Stimulated activated CD8-positive, alpha-beta memory T cell treated with anti-CD3 and anti-CD28 coated beads, Interleukin-4, amount 100 ng/mL, for 4 hours (primary cell): Measurements from ENCODE around the gene NPRL2.
"Not testable (repeated sequence)": the region's sequence is repeated elsewhere in the genome, so short reads cannot be mapped to it uniquely, and the experiment has no call there.

Experiments used
- DNase-seq, 2 donors: peaks; one replicate each; pipeline ENCODE4 v3.0.0-alpha.2; 2020; ENCODE audit warnings: low read depth in 2 of 2, low spot score in 1 of 2

The NPRL2 gene

DNA sequence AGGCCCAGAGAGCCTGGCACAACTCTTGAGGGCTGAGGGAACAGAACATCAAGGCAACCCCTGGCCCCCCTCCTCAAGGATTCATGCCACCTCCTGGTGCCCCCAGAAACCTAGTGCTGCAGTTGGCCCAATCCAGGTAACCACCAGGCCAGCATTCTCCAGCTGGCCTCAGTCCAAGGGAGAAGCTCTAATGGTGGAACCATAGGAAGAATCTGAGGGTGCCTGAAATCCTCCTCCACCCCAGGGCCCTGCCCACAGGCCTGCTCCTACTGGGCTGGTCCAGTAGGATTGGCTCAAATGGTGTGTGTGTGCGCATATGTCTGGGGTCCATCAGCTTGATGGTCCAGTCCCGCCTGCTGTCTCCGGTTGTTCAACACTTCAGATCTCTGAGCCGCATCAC, 35.8 kb downstream of the NPRL2 start:
- no peak for DNase-seq

DNA sequence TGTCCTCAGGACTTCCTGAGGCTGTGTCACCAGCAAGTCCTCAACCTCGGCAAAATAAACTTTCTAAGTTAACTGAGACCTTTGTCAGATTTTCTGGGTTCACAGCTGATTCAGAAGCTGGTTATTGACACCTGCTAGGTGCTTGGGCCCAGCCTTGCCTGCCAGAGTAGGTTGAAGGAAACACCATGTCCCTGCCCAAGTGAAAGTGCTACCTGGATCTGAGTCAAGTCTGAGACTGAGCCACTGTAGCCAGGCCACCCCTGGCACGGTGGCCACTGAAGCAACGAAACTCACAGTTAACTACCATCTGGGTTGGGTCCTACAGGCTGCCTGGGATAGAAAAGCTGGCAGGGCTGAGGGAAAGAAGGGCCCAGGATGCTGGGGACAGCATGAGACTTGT, 36.2 kb downstream of the NPRL2 start:
- no peak for DNase-seq

DNA sequence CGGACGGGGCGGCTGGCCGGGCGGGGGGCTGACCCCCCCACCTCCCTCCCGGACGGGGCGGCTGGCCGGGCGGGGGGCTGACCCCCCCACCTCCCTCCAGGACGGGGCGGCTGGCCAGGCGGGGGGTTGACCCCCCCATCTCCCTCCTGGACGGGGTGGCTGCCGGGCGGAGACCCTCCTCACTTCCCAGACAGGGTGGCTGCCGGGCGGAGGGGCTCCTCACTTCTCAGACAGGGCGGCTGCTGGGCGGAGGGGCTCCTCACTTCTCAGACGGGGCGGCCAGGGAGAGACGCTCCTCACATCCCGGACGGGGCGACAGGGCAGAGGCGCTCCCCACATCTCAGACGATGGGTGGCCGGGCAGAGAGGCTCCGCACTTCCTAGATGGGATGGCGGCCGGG, 38.5 kb downstream of the NPRL2 start:
- DNase-seq = not testable (repeated sequence)

DNA sequence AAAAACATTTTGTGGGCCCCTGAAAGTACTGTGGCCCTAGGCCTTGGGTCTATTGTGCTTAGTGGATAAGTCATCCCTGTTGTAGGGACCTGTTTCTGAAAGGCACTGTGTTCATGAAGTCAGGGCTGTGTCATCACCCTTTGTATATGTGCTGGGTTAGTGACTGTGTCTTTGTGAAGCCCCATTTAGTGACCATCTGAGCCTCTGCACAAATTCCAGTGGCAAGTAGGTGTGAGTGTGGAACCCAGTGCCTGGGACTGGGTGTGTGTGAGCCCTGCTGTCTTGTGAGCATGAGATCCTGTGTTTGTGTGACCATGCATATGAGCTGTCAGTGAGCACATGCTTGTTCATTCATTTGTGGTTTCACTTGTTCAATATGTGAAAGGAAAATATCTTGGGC, 46.0 kb downstream of the NPRL2 start:
- DNase-seq = no peak

- no peak for DNase-seq
Observed at GRCh38 chr3:50303013-50303815, 47.4 kb downstream of the NPRL2 start, which contains the start of gene HYAL1. Gene HYAL1, minus strand, starts transcription at chr3:50303574. Its CDS starts 618 bp downstream, at chr3:50302956.

DNA sequence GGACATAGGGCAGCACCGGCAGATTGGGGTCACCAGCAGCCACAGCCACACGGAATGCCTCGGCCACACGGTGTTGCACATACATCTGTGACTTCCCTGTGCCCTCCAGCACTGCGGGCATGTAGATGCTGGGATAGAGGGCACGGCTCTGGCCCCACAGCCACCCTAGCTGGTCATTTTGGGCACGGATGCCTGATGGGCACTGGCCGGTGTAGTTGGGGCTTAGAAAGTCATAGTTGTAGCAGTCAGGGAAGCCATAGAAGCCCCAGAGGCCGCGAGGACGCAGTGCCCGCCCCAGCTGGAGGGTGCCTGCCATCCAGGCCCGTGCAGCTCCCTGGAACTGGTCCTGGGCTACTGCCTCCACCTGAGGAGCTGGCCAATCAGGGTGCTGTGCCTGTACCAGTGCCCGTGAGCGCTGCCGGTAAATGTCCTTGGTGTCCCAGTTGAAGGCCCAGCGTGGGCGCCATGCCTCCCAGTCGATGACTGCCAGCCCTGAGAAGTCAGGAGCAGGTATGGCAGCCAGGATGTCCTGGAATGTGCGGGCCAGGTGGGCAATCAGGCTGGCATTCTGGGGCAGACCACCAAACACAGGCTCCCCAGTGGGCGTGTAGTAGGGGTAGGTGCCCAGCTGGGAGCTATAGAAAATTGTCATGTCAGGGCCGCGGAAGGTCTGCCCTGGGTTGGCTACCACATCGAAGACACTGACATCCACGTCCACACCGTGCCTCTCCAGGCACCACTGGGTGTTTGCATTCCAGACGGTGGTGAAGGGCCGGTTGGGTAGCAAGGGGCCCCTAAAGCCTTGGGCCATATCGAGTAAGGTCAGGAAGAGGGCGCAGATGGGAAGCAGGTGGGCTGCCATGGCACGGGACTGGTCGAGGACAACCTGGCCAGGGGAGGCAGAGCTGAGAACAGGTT, 48.2 kb downstream of the NPRL2 start:
- no peak for DNase-seq

DNA sequence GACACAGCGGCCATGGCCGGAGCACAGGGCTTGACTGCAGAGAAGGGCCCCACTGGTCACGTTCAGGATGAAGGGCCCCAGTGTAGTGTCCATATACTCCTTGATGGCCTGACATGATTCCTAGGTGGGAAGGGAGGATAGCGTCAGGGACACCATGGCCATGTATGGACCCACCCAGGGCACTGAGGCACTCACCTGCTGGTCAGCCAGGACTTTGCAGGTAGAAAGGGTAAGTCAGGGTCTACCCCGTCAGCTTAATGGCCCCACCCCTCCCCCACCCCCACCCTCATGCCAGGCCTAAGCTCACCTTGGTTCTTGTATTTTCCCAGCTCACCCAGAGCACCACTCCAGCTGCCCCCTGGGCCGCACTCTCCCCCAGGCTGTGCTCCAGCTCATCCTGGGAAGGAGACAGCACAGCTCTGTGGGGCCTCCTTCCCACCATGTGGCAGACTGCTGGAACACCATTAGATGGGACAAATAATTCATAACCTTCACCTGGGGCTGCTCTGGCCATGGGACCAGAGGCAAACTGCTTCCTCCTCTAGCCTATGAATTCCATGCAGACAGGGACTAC, 49.8 kb downstream of the NPRL2 start:
- no peak for DNase-seq

- DNase-seq = no peak
Observed at GRCh38 chr3:50299929-50300680, 50.5 kb downstream of the NPRL2 start.

- DNase-seq = no peak
Observed at GRCh38 chr3:50299638-50299928, 51.0 kb downstream of the NPRL2 start.

DNA sequence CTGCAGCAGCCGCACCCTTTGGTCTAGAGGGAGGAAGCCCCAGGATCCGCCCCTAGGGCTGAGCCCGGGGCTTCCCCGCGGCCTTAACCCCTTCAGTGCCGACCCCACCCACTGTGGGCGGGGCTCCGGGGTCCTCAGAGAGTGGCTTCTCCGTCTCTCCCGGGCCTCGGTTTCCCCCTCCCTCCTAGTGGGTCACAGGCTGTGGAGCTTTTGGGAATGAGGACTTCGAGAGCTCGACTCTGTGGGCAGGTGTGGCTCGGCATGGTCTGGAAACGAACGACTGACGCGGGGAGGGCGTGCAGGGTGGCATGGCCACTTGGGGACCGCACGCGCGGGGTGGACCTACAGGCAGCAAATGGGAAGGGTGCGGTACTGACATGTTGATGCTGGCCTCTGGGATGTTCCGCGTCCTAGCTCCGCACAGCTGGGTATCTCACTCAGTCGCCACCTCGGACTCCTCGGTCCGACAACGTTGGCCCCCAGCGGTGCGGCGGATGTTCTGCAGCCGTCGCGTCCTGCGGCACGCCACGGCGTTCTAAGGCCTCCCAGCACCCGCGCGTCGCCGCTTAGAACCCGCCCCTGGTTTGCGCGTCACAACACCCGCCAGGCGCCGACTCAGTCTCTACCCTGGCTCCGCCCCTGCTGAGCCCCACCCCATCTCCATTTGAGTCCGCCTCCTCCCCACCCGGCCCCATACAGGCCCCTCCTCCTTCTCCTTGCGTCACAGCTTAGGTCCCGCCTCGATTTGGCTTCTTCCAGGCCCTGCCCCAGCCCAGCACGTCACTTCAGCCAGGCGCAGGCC, 51.5 kb downstream of the NPRL2 start, which contains the start of the genes HYAL3 and NAA80:
Gene HYAL3, minus strand, starts transcription at position 570 of the 802 bp plus-strand sequence. CDS start 3,803 bp downstream, outside the sequence.
Gene NAA80, minus strand, starts transcription at position 570 of the 802 bp plus-strand sequence. CDS start 1,942 bp downstream, outside the sequence.
- DNase-seq = peak; percentile 99

DNA sequence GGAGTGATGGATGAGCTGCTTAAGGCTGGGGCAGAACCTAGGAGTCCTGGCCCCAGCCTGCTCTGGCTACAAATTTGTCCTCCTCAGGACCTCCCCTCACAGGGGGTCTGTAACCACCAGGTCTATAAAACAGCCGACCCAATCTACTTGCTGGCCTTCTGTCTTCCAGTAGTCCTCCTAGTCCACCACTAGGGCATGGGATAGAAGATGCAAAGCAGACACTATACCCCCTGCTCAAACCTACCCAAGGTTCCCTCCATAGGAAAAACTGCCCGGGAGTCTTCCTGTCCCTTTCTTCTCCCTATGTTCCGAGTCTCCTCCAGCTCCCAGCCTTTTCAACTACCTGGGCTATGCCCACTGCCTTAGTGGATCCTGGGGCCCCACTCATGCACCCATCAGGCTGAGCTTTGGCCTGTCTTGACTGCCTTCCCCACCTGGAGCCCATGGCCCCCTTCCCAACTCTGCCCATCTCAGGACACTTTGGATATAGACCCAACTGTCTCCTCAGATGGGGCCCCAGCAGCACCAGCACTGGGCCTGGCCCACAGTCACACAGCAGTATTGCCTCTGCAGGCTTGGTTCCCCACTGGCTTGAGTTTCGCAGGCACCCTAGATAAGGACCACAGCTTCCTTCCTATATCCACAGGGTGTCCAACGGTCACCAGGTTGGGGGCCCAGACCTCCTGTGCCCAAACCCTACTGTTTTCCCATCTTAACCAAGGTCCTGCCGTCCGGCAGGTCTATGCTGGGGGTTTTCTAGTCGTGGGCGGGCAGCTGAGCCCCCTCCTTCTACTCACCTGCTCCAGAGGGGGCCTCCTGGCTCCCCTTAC, 52.5 kb downstream of the NPRL2 start:
- no peak for DNase-seq

DNA sequence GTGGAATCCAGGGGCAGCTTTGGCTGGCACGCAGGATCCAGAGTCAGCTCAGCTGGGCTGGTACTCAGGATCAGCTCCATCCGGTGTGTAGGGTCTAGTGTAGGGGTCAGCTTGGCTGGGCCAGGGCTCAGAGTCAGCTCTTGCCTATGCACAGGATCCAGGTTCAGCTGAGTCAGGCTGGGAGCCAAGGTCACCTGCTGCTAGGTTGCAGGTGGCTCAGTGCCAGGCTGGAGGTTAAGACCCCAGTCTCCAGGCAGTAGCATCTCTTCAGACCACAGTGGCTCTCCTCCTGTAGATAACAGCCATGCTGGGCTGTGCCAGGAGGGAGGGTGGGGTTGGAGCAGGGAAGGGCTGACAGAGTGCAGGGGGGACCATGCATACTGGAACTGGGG, 53.2 kb downstream of the NPRL2 start:
- no peak for DNase-seq
